Measurements from ENCODE around the gene FOXD2. TPM values are rescaled to one million over a fixed set of nuclear protein-coding genes. Genes with fewer than 3 reads are reported as not detected.

FOXD2 gene
- not detected in 2 replicates for polyA plus RNA-seq (2012; rRNA removed)
- under 0.01 TPM in 1 of 2 replicates, not detected in the other for polyA plus RNA-seq (2012; cell fraction: cytosol; rRNA removed)
- not detected in 2 replicates for polyA plus RNA-seq (2012; cell fraction: nucleus; rRNA removed)

- no peaks in the 10 kb centered on the region; the same call in 1 of the 2 replicates for H4K20me1 ChIP-seq (ENCODE audit: insufficient read depth)
- no peak within 1 kb of the TSS for H3K27ac ChIP-seq (ENCODE audit: low read depth in 2 of 2, low read length in 1 of 2)
- ChIA-PET POLR2A (no interaction called here), CTCF (interaction anchor here (0.6 to 28.7 kb wide), 48 partner anchors 9 to 624 kb away, joined by 3 to 1422 read pairs (median 4); partner anchors contain the start of gene STIL)
- peak within 1 kb of the TSS; percentile 49 to 87 for H3K4me3 ChIP-seq (ENCODE audit: low read depth in 2 of 2, low read length in 1 of 2)
- no peaks in the 10 kb centered on the region for H3K79me2 ChIP-seq (ENCODE audit: insufficient read depth)
- peak within 1 kb of the TSS; percentile 78 for H3K4me2 ChIP-seq
- WGBS (ENCODE audit: low lambda C conversion rate) = no CpG with 5 or more reads among the region's 80 CpGs
- peaks cover 0 to 10% of the 10 kb centered on the region in 2 experiments; a peak in 1 of 4 replicates for H3K4me1 ChIP-seq (ENCODE audit: control insufficient read depth in 1 of 2, insufficient read depth in 2 of 2, low read depth in 1 of 2, low read length in 1 of 2)
- H3K36me3 ChIP-seq (replicated peaks in 1 of 2; ENCODE audit: control insufficient read depth in 1 of 2, insufficient read depth in 2 of 2, low read length in 1 of 2) = no peaks in the 10 kb centered on the region
- H3K9ac ChIP-seq = peak within 1 kb of the TSS; percentile 53; the same call in 1 of the 2 replicates
- H3K9me3 ChIP-seq = no peaks in the 10 kb centered on the region
- H3K27me3 ChIP-seq (ENCODE audit: insufficient read depth) = peaks cover 82% of the 10 kb centered on the region
- peak within 1 kb of the TSS; percentile 91 for H2AFZ ChIP-seq (ENCODE audit: low read depth)
- H3F3A ChIP-seq (replicated peaks; ENCODE audit: insufficient read depth) = no peaks in the 10 kb centered on the region
- no peaks in the 10 kb centered on the region for H3K9me2 ChIP-seq
- TF ChIP-seq ELF1 (IDR thresholded peaks at IDR 0.05) (peak; percentile 51), EP300 (IDR thresholded peaks at IDR 0.05; ENCODE audit: borderline replicate concordance in 1 of 2, low read depth in 1 of 2, low read length in 1 of 2) (no peak), POLR2AphosphoS5 (IDR thresholded peaks at IDR 0.05; ENCODE audit: low read depth, low read length) (no peak), TEAD4 (IDR thresholded peaks at IDR 0.05; ENCODE audit: borderline replicate concordance, insufficient read depth) (no peak), CTCF (IDR thresholded peaks at IDR 0.05) (peak; percentile 84), NRF1 (IDR thresholded peaks at IDR 0.05; ENCODE audit: low read depth, low read length) (no peak), MAX (IDR thresholded peaks at IDR 0.05; ENCODE audit: low read depth) (no peak), RFX5 (IDR thresholded peaks at IDR 0.05; ENCODE audit: low read length) (no peak), GABPA (IDR thresholded peaks at IDR 0.05; ENCODE audit: low read depth) (no peak), MEF2A (IDR thresholded peaks at IDR 0.05; ENCODE audit: borderline replicate concordance, low read depth) (no peak), SMC3 (IDR thresholded peaks at IDR 0.05; ENCODE audit: low read depth, low read length) (peak; percentile 29), GATA2 (CRISPR knock-in tag; IDR thresholded peaks at IDR 0.05) (no peak), USF2 (IDR thresholded peaks at IDR 0.05; ENCODE audit: borderline replicate concordance, low read depth, low read length) (no peak), FOXJ3 (CRISPR knock-in tag; IDR thresholded peaks at IDR 0.05) (no peak), MXI1 (IDR thresholded peaks at IDR 0.05; ENCODE audit: low read depth, low read length) (no peak), EZH2phosphoT487 (IDR thresholded peaks at IDR 0.05; ENCODE audit: borderline replicate concordance, low read depth) (no peak), USF1 (IDR thresholded peaks at IDR 0.05; ENCODE audit: borderline replicate concordance, low read depth) (no peak), RAD21 (IDR thresholded peaks at IDR 0.05; ENCODE audit: low read length) (peak; percentile 19; the same call in 1 of the 2 replicates), PBX3 (IDR thresholded peaks at IDR 0.05) (no peak)
- peak; percentile 96 for DNase-seq
These were observed at the start of gene FOXD2 for GRCh38 chr1:47437447-47438164. TSS of gene FOXD2 (plus strand) at chr1:47438044. CDS start at chr1:47438136, 92 bp downstream.
